GM21723 (cell line): Measurements from ENCODE around the gene MYO6.
"Not testable (repeated sequence)": the region's sequence is repeated elsewhere in the genome, so short reads cannot be mapped to it uniquely, and the experiment has no call there.

Source experiments
- ATAC-seq: cut with Tn5 transposase; IDR thresholded peaks from one replicate; pipeline ENCODE4 v1.9.1; 2021; ENCODE audit warnings: mild to moderate bottlenecking, moderate library complexity; ENCODE audit not compliant: unreplicated experiment

The MYO6 gene

GRCh38 chr6:75880305-75880704 lies 131.3 kb downstream of the MYO6 start:
- ATAC-seq = no peak

- no peak for ATAC-seq
These were observed 133.7 kb downstream of the MYO6 start for GRCh38 chr6:75882734-75883133.

GRCh38 chr6:75884822-75885221 lies 135.8 kb downstream of the MYO6 start:
- ATAC-seq = no peak

DNA sequence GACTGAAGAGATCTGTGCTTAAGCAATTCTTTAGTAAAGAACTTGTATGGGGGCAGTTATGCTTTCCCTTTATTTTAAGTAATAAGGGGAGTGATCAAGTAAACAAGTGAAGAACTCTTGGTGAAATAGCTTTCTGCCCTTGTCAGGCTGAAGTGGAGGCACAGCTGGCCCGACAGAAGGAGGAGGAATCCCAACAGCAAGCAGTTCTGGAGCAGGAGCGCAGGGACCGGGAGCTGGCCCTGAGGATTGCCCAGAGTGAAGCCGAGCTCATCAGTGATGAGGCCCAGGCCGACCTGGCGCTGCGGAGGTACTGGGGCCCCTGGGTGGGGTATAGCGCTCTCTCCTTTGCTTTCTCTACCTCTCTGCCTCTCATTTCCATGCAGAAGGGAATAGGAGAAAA lies 143.3 kb downstream of the MYO6 start:
- no peak for ATAC-seq

DNA sequence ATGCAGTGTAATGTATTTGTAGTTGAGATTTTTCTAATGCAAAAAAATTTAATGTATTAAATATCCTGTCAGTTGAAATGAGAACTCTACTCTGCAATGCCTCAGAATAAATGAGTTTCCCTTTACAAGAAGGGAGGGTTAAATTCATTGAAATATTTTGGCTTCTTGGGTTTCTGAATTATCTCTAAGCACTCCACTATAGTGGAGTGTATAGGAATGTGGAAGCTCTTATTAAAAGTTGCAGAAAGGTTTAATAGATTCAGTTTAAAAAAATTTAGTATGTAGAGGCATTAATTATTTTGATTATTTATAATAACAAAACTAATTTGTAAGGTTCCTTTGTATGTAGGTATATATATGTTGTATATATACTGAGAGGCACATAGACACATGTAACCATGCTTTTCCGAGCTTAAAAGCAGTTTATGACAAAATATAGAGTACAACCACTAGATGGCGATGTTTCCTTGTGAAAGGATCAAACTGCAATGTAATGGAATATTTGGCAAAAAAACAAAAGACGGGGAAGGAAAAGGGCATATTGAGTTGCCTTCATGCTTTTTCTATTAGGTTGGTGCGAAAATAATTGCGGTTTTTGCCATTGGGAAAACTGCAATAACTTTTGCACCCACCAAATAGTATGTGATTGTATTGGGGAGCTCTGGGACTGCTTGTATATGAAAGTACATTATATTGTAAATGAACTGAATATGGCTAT lies 144.2 kb downstream of the MYO6 start:
- ATAC-seq = peak; percentile 85

DNA sequence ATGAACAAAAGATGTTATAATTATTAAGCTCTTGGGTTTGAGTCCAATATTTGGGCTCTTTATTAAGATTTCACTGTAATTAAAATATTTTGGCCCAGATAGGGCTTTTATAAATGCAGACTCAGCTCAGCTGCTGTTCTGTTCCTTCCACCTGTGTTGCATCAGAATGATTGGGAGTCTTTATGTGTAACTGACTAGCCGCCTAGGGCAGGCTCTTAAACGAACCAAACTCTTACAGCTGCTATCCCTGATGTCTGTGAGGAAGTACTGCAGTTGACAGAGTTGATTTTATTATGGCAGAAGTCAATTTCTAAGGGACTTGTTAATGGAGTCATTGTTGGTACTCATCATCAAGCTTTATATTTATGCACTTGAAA lies 144.7 kb downstream of the MYO6 start:
- peak; percentile 9 for ATAC-seq

DNA sequence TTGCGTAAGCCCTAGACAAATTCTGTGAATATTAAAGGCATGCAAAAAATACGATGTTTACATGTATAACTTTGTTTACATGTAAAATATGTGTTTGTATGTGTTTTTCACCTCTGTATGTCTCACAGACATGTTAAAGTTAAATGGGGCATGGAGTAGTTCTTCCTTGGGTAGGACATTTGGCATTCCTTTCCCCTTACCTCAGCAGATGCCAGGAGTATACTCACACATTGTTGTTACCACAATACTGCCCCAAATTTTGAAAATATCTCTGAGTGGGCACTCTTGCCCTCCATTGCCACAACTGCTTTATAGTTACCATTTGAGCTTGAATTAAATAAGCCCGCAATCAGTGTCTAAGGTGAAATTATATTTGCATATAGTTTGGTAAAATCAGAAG lies 147.5 kb downstream of the MYO6 start:
- ATAC-seq = no peak

- not testable (repeated sequence) for ATAC-seq
These were observed 151.2 kb downstream of the MYO6 start for GRCh38 chr6:75900216-75900615.

DNA sequence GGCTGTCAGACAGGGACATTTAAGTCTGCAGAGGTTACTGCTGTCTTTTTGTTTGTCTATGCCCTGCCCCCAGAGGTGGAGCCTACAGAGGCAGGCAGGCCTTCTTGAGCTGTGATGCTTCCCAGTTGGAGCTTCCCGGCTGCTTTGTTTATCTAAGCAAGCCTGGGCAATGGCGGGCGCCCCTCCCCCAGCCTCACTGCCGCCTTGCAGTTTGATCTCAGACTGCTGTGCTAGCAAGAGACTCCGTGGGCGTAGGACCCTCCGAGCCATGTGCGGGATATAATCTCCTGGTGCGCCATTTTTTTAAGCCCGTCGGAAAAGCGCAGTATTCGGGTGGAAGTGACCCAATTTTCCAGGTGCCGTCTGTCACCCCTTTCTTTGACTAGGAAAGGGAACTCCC lies 156.1 kb downstream of the MYO6 start:
- not testable (repeated sequence) for ATAC-seq

DNA sequence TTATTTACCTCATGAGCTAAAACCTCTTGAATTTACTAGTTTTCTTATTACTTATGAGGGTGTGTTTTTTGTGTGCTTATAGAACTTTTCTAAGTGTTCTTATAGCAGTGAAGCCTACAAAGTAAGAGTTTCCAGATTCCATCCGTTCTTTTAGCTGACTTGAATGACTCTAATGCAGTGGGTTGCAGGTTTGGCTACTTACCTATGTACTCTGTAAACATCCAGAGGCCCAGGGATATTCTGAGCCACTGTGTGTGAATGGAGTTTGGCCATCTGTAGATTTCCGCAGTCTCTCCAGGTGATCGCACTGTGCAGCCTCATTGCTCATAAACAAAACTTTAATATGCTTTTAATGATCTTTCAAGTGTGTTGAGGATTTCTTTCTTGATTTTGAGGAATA lies 157.8 kb downstream of the MYO6 start:
- ATAC-seq = no peak

DNA sequence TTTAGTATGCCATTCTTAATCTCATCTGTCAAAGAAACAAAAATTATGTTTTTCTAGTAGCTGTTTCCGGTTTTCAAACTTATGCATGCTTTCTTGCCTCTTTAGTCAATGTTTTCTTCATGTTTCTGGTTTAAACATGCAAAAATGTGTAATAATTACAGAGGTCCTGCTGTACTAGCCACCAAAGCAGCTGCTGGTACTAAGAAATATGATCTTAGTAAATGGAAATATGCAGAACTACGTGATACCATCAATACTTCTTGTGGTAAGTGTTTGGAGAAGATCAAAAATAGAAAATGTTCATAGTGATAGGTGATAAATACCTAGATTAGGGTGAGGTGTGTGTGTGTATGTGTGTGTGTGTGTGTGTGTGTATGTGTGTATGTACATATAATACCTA lies 158.4 kb downstream of the MYO6 start:
- no peak for ATAC-seq

DNA sequence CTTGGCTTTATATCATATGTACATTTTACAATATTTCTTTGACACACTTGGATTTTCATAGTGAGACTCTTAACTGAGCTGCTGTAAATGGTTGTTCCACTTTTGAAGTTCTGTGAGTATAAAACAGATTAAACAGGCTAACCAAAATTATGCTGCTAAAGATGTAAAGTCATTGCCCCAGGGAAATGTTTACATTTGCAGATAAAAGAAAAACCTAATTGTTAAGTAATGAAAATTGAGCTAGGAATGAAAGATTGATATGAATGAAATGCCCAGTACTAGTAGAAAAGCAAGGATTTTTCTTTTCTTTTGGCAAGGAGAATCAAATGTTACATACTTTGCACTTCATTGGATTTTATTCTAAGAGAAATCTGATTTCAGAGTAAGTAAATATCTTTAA lies 164.0 kb downstream of the MYO6 start:
- ATAC-seq = no peak

DNA sequence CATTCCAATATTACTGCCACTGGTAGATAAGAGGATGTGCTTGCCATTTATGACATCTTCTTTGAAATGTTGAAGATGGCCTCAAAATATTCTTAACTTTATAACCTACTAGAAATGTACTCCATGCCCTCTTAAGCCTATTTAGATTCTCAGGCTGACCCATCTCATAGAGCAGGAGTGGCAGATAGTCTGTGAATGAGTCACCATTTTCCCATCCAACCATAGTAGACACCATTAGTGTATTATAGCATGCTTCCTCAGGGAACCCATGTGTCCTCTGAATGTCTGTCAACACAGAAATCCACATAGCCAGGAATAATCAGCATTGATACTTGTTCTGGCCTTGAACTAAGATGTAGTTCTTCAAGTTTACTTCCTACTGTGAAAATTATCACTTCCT lies 173.2 kb downstream of the MYO6 start:
- no peak for ATAC-seq

DNA sequence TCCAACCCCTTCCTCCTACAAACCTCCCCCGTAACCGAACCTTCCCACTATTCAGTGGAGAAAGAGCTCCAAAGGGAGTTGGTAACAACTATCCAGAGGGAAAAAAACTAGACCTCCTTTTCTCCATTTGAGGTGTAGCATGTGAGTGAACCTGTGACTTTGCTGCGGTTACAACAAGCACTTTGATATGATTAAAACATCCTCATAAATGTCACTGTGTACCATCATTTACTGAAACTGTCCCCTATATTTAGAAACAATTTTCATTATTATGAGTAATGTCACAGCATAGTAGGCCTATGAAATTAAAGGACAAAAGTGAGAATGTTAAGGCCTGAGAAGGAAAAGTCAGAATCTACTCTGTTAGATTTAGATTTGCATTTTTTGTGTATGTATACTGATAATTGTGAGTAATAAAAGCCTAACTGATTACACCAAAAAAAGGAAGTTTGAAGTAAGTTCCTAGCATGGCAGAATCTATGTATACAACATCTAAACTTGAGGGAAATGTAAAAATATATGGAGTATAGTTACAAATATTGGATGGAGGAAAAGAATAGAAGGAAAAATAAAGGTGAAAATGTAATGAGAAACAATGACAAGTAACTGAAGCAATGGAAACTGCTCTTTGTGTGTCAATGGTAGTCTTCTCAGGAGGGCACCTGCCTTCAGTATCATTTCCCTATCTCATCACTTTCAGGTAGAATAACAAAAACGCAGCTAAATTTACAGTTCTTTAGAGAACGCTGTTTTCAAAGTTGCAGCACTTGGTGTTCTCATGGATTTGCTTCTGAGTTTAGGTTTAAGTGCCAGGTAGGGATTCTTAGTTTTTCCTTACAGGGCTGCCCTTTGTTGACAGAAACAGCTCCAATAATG lies 177.5 kb downstream of the MYO6 start:
- peak; percentile 67 for ATAC-seq

DNA sequence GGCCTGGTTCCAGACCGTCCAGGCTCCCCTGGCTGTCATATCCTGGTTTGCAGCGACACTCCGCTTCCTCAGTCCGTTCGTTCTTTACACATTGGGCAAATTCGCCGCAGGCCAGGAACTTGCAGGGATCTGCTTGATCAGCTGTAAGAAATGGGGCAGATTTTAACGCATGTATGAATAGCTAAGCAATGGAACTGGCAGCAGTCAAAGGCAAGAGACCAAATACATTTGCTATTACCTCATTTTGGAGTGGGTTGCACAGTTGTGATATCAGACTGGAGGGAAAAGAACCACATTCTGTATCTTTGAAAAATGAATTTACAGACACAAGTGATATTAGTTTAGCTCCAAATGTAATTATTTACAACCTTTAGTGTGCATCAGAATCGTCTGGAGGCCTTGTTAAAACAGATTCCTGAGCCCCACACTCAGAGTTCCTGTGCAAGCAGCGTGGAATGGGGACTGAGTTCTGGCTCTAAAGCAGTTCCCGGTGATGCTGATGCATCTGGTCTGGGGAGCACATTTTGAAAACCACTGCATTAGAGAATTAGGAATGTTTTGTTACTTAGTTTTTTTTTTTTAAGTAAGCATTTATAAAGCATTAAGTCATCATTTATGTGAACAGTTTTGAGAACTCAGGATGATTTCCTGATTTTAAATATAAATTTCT lies 182.1 kb downstream of the MYO6 start:
- ATAC-seq = no peak

DNA sequence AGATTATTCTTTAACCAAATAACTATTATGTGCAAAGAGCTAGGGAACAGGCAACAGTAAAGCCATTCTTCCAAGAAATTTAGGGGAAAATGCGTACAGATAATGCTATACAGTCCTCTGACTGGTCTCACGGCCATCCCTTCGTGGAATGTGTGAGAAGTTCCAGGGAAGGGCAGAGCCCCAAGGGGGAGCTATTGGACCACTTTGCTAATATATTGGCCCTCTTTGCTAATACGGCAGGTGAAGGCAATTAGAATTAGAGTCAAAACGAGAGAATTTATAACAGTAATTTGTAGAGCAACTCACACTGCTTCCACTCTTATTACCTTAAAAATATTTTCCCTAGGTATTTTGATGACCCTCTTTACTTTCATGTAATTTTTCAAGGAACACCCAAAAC lies 183.0 kb downstream of the MYO6 start:
- ATAC-seq = no peak

- no peak for ATAC-seq
These were observed 184.4 kb downstream of the MYO6 start for GRCh38 chr6:75933387-75933975.

DNA sequence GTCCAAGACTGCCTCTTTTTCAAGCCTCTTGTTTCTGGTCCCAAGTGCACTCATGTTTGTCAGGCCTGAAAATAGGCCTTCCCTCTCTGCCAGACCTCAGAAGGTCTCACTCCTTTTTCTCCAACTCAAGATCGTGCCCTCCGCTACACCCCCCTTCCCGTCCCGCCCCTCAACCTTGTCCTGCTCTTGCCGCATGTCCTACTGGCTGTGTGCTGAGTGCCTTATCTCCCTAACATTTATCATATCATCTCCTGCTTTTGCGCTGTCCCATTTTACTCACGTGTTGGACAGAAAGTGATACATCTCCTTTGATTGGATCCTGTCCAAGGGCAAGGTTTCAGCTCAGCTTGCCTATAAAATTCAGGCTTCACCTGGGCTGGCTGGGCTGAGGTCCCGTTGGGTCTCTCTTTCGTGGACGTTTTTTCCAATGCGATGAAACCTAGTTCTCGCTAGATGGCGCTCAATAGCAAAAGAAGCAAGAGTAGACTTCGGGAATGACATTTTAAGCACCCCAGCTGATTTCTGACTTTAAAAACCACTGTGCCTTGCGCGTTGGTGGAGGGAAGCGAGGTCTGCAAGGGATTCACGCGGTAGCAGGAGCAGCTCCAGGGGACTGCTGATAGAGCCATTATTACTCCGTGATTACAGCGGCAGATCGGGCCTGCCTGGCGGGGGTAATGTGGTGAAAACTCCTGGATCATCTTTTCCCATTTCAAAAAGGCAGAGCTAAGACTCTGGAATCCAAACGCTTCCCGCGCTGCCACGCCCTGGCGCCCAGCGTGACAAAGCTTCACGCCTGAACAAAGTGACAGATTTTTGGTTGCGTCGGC lies 185.8 kb downstream of the MYO6 start:
- peak; percentile 73 for ATAC-seq

DNA sequence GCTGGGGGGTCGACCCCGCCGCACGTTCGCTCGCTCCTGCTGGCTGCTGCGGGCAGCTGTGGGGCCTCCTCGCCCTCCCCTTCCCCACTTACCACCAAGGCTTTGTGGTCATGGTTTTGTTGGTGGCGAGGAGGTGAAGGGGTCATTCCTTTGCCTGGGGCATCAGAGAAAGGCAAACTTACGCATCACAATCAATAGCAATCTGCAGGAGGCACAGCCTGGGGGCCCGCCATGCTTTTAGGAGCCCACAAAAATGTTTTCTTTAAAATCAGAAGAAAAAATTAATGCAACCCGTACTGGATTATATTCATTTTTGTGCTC lies 186.4 kb downstream of the MYO6 start:
- ATAC-seq = no peak

GRCh38 chr6:75936682-75937081 lies 187.6 kb downstream of the MYO6 start:
- no peak for ATAC-seq

GRCh38 chr6:75937846-75938245 lies 188.8 kb downstream of the MYO6 start:
- no peak for ATAC-seq
